GM18951 (cell line): ENCODE results near the gene FRY.

Experiments
- POLR2A ChIP-seq: IDR thresholded peaks from 4 replicates; pipeline ENCODE4 v1.6.1; 2011; ENCODE audit warnings: mild to moderate bottlenecking; ENCODE audit not compliant: insufficient read length, insufficient read depth; ENCODE audit errors: extremely low read depth
- in situ Hi-C: fragments of 300-500 bp; cut with MboI; formaldehyde crosslinking; loops from one replicate; pipeline ENCODE4 v1.12.0; 2022; ENCODE audit warnings: low sequenced_read_pairs, mixed read lengths, inconsistent platforms; ENCODE audit not compliant: unreplicated experiment

The FRY gene

GRCh38 chr13:32174366-32174765, 142.8 kb downstream of the FRY start:
- in situ Hi-C loops = no loop called here
- TF ChIP-seq POLR2A = no peak

- TF ChIP-seq POLR2A = no peak
- in situ Hi-C loops = no loop called here
These were observed 143.7 kb downstream of the FRY start for GRCh38 chr13:32175307-32175706.

GRCh38 chr13:32175943-32176342, 144.4 kb downstream of the FRY start:
- no peak for TF ChIP-seq POLR2A

GRCh38 chr13:32176696-32177095, 145.1 kb downstream of the FRY start:
- in situ Hi-C loops = no loop called here
- no peak for TF ChIP-seq POLR2A

More at GRCh38 chr13:32175943-32176342, 144.4 kb downstream of the FRY start:
- in situ Hi-C loops = no loop called here

GRCh38 chr13:32178763-32179162, 147.2 kb downstream of the FRY start:
- in situ Hi-C loops = no loop called here
- no peak for TF ChIP-seq POLR2A

GRCh38 chr13:32179708-32180107, 148.1 kb downstream of the FRY start:
- in situ Hi-C loops = no loop called here
- no peak for TF ChIP-seq POLR2A

GRCh38 chr13:32187651-32188050, 156.1 kb downstream of the FRY start:
- TF ChIP-seq POLR2A = no peak
- in situ Hi-C loops = no loop called here

- in situ Hi-C loops = no loop called here
- no peak for TF ChIP-seq POLR2A
These were observed 160.0 kb downstream of the FRY start for GRCh38 chr13:32191452-32191998.

- in situ Hi-C loops = no loop called here
- no peak for TF ChIP-seq POLR2A
These were observed 164.1 kb downstream of the FRY start for GRCh38 chr13:32195713-32196112.

GRCh38 chr13:32199168-32199567, 167.6 kb downstream of the FRY start:
- in situ Hi-C loops = no loop called here

GRCh38 chr13:32200741-32201140, 169.2 kb downstream of the FRY start:
- in situ Hi-C loops = no loop called here
- TF ChIP-seq POLR2A = no peak

More at GRCh38 chr13:32199168-32199567, 167.6 kb downstream of the FRY start:
- TF ChIP-seq POLR2A = no peak

- in situ Hi-C loops = no loop called here
- no peak for TF ChIP-seq POLR2A
These were observed 170.2 kb downstream of the FRY start for GRCh38 chr13:32201809-32202208.

GRCh38 chr13:32202268-32202667, 170.7 kb downstream of the FRY start:
- in situ Hi-C loops = no loop called here
- no peak for TF ChIP-seq POLR2A

- TF ChIP-seq POLR2A = no peak
- in situ Hi-C loops = no loop called here
These were observed 171.6 kb downstream of the FRY start for GRCh38 chr13:32203221-32203620.

- in situ Hi-C loops = no loop called here
- no peak for TF ChIP-seq POLR2A
These were observed 172.2 kb downstream of the FRY start for GRCh38 chr13:32203736-32204135.

GRCh38 chr13:32205431-32206096, 174.0 kb downstream of the FRY start:
- no peak for TF ChIP-seq POLR2A
- in situ Hi-C loops = no loop called here
